Neutrophil (primary cell): ENCODE data around the gene VASH1.

Experiments used
- H3K27ac ChIP-seq: fragments of 200-600 bp; sonication (generic); 2 replicates; pipeline ENCODE4 v1.5.1; 2016; ENCODE audit warnings: mild to moderate bottlenecking, moderate library complexity
- H3K27me3 ChIP-seq: fragments of 200-600 bp; sonication (generic); 2 replicates; pipeline ENCODE4 v1.6.0; 2016; ENCODE audit warnings: mild to moderate bottlenecking
- H3K36me3 ChIP-seq: fragments of 200-600 bp; sonication (generic); 2 replicates; pipeline ENCODE4 v1.5.1; 2017
- H3K4me1 ChIP-seq, 2 experiments: fragments of 200-600 bp in 1 of 2; sonication (generic) in 1 of 2; 1 replicate in 1 of 2; 2 replicates in 1 of 2; pipeline versions ENCODE4 v1.5.1 to v1.6.1; 2013 to 2016; ENCODE audit warnings: low read depth in 1 of 2, low read length in 1 of 2, mild to moderate bottlenecking in 1 of 2, moderate library complexity in 1 of 2; ENCODE audit not compliant: control insufficient read depth in 1 of 2, insufficient read depth in 1 of 2
- H3K4me3 ChIP-seq, 2 experiments: fragments of 200-600 bp in 1 of 2; sonication (generic) in 1 of 2; 1 replicate in 1 of 2; 2 replicates in 1 of 2; pipeline ENCODE4 v1.5.1; 2013 to 2016; ENCODE audit warnings: low read depth in 1 of 2, low read length in 1 of 2, mild to moderate bottlenecking in 1 of 2, moderate library complexity in 1 of 2
- H3K9me3 ChIP-seq: fragments of 200-600 bp; sonication (generic); 2 replicates; pipeline ENCODE4 v1.5.1; 2016
- TF ChIP-seq, protein P1 (sequence below): fragments of 200-600 bp; sonication (generic); IDR thresholded peaks from 2 replicates; pipeline ENCODE4 v1.5.1; 2016; ENCODE audit warnings: antibody characterized with exemption

Gene VASH1

DNA sequence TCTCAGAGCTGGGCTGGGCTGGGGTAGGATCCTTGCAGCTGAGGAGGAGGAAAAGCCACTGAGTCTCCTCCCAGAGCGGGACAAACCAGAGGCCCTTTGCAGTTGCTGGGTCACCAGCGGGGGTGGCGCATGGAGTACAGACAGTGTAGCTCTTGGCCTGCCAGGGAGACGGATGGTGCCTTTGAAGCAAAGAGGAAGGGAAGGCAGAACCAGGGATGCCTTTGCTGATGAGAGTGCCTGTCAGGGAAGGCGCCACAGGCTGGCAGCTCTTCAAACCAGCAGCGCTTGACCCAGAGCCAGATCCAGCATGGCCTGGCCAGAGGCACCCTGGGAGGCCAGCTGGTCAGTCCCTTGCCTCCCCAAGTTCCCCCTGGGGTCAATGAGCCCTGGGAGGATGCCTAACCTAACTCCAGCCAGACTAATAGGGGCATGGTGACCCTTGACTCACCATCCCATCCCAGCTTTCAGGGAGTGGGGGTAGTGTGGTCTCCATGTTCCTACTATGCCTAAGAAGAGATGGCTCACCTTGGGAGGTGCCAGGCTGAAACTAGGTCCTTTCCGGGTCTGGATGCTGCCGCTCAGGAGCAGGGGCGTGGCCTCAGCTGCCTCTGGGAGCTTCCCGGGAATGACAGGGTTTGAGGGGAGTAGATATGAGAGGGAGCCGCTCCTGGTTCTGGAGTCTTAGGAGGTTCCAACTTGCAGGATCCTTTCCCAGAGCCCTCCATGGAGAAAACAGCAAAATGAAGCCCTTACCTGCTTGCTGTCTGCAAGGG, 19.8 kb downstream of the VASH1 start:
- no peaks in the 10 kb centered on the region for H3K27me3 ChIP-seq
- no peak overlapping the region for H3K4me3 ChIP-seq
- peaks cover 11% of the 10 kb centered on the region for H3K36me3 ChIP-seq
- TF ChIP-seq, protein P1, sequence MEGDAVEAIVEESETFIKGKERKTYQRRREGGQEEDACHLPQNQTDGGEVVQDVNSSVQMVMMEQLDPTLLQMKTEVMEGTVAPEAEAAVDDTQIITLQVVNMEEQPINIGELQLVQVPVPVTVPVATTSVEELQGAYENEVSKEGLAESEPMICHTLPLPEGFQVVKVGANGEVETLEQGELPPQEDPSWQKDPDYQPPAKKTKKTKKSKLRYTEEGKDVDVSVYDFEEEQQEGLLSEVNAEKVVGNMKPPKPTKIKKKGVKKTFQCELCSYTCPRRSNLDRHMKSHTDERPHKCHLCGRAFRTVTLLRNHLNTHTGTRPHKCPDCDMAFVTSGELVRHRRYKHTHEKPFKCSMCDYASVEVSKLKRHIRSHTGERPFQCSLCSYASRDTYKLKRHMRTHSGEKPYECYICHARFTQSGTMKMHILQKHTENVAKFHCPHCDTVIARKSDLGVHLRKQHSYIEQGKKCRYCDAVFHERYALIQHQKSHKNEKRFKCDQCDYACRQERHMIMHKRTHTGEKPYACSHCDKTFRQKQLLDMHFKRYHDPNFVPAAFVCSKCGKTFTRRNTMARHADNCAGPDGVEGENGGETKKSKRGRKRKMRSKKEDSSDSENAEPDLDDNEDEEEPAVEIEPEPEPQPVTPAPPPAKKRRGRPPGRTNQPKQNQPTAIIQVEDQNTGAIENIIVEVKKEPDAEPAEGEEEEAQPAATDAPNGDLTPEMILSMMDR = no peak
- no peak overlapping the region for H3K27ac ChIP-seq
- peaks cover 6% of the 10 kb centered on the region in 2 experiments for H3K4me1 ChIP-seq
- no peaks in the 10 kb centered on the region for H3K9me3 ChIP-seq

DNA sequence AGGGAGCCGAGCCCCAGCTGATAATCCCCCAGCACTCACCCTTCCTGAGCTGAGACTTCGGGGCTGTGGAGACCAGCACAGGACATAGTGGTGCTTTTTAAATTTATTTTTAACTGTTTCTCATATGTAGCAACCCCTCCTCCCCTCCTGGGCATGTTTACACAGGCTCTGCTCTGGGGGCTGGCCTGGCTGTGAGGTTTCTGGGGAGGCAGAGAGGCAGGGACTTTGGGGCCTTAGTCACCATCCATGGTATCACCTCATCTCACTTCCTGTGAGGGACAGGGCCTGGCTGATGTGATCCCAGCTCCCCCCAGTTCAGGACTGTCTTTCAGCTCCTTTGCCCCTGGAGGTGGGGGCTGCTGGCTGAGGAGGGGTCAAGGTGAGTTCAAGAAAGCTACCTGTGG, 20.4 kb downstream of the VASH1 start:
- H3K9me3 ChIP-seq = no peaks in the 10 kb centered on the region
- H3K27ac ChIP-seq = no peak overlapping the region
- TF ChIP-seq, protein P1 = no peak
- H3K4me1 ChIP-seq = peaks cover 6% of the 10 kb centered on the region in 2 experiments
- H3K36me3 ChIP-seq = peaks cover 11% of the 10 kb centered on the region
- H3K4me3 ChIP-seq = no peak overlapping the region
- H3K27me3 ChIP-seq = no peaks in the 10 kb centered on the region

DNA sequence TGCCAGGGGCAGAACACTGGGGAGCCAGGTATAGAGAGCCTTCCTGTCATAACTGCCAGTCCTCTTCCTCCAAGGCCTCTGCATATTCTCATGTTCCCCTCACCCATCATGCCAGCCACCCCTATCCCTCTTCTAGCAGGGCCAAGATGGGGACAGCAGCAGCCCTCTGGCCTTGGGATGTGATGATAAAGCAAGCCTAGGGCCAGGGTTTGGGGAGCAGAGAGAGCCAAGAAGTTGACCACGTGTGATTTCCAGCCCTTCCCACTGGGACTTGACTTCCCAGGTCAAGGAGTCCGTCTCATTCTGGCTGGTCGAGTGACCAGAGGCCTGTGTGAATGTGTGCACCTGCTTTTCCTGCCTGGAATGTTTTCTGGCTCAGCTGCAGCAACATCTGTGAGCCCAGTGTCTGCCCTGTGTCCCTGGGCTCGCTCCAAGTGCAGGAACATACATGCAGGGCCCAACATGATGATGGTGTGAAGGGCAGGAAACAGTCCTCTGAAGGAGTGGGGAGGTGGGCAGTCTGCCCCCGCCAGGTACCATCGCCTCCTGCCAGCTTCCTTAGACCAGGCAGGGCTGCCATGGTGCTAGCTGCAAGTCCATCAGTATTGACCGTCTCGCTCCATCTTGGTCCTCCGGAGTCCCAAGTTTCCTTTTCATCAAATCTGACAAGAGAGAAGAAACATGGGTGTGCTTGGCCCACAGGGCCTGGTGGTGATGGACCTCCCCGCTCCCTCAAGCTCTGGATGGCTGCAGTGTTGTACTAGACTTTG, 21.0 kb downstream of the VASH1 start:
- no peak overlapping the region for H3K27ac ChIP-seq
- H3K27me3 ChIP-seq = no peaks in the 10 kb centered on the region
- TF ChIP-seq, protein P1 = no peak
- no peaks in the 10 kb centered on the region for H3K9me3 ChIP-seq
- no peak overlapping the region for H3K4me3 ChIP-seq
- H3K4me1 ChIP-seq = peaks cover 6% of the 10 kb centered on the region in 2 experiments
- H3K36me3 ChIP-seq = peaks cover 11% of the 10 kb centered on the region

DNA sequence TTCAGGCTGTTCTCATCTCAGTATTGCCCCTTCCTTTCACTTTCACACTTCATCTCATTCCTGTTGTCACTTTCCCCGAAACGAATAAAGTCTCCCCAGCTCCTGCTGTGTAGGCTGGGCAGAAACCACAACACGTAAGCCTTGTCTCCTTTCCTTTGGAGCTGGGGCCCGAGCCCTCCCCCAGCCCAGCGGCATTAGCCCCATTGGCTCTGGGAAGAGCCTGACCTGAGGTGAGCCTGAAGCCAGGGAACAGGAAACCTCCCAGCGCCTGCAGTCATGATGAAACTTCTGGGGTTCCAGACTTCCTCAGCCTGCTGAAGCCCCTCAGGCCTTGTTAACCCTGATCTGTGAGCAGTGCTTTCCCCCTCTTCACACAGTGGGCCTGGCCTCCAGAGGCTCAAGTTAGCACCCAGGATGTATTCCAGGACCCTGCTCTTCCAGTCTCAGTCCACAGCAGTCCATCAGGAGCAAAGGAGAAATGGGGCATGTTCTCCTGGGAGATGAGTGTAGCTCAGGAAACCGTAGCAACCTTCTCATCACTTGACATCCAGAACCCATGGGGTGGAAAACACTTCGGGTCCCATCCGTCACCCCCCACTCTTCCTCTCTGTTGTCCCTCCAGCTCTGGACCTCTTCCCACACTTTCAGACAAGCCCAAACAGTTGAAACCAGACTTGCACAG, 21.8 kb downstream of the VASH1 start:
- H3K36me3 ChIP-seq = peaks cover 16% of the 10 kb centered on the region
- peaks cover 6% of the 10 kb centered on the region in 2 experiments for H3K4me1 ChIP-seq
- no peak overlapping the region for H3K4me3 ChIP-seq
- H3K9me3 ChIP-seq = no peaks in the 10 kb centered on the region
- H3K27ac ChIP-seq = no peak overlapping the region
- no peaks in the 10 kb centered on the region for H3K27me3 ChIP-seq
- TF ChIP-seq, protein P1 = no peak

DNA sequence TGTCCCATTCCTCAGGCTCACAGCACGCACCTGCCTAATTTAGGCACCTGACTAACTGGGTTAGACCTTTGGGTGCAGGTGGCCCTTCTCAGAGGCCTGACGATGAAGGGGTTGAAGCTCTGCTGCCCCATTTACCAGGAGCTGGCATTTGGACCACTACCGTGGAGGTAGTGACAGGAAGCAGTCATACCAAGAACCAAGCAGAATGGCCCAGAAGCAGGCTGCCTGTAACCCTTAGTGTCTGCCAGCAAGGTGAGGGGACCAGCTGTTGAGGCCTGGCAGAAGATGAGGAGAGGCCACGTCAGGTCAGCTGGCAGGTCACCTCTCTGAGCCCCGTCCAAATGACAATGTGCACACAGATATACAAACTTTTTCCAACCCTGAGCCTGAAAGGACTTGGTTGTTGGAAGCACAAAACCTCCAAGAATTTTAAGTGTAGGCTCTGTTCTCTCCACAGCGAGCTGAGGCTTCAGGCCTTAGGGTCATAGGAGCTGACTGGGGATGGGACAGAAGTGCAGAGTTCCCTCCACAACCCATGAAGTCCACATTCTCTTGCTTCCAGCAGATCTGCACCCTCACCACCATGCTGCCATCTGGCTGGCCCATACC, 23.1 kb downstream of the VASH1 start:
- TF ChIP-seq, protein P1 = no peak
- H3K4me3 ChIP-seq = no peak overlapping the region
- no peaks in the 10 kb centered on the region for H3K27me3 ChIP-seq
- H3K9me3 ChIP-seq = no peaks in the 10 kb centered on the region
- no peak overlapping the region for H3K27ac ChIP-seq
- peaks cover 29% of the 10 kb centered on the region for H3K36me3 ChIP-seq
- H3K4me1 ChIP-seq = peaks cover 6% of the 10 kb centered on the region in 2 experiments
